Glutamatergic neuron (in vitro differentiated cells): ENCODE data around the gene CTDSP1. TPM values are rescaled to one million over a fixed set of nuclear protein-coding genes. Genes with fewer than 3 reads are reported as not detected.

Experiments used
- DNase-seq: peaks from one replicate; pipeline ENCODE4 v3.0.0; 2022
- H3K27ac Mint-ChIP-seq: one replicate; pipeline ENCODE4 v1.8.0; 2020; ENCODE audit warnings: mild to moderate bottlenecking, mixed read lengths, inconsistent platforms; ENCODE audit not compliant: unreplicated experiment
- H3K27me3 Mint-ChIP-seq: one replicate; pipeline ENCODE4 v1.8.0; 2020; ENCODE audit warnings: mild to moderate bottlenecking, moderate library complexity, mixed read lengths, inconsistent platforms; ENCODE audit not compliant: unreplicated experiment
- H3K36me3 Mint-ChIP-seq: one replicate; pipeline ENCODE4 v1.8.0; 2020; ENCODE audit warnings: mild to moderate bottlenecking, mixed read lengths, inconsistent platforms; ENCODE audit not compliant: unreplicated experiment
- H3K4me1 Mint-ChIP-seq: one replicate; pipeline ENCODE4 v1.8.0; 2020; ENCODE audit warnings: mild to moderate bottlenecking, low read depth, mixed read lengths, inconsistent platforms; ENCODE audit not compliant: unreplicated experiment
- H3K4me3 Mint-ChIP-seq: one replicate; pipeline ENCODE4 v1.8.0; 2020; ENCODE audit warnings: mild to moderate bottlenecking, mixed read lengths, inconsistent platforms; ENCODE audit not compliant: unreplicated experiment
- H3K9me3 Mint-ChIP-seq: one replicate; pipeline ENCODE4 v1.8.0; 2020; ENCODE audit warnings: mild to moderate bottlenecking, moderate library complexity, mixed read lengths, inconsistent platforms; ENCODE audit not compliant: unreplicated experiment
- total RNA-seq: library from RNA; stranded (reverse); fragmentation: NEBNext Ultra II Directional; extraction: Animal tissue kit (Norgen Biotek cat#: 25700); gene quantifications from one replicate; pipeline ENCODE4 v1.2.1, GENCODE V29; 2021; ENCODE audit not compliant: unreplicated experiment
- TF ChIP-seq, protein P1 (sequence below): fragments of 200-600 bp; sonication (generic); IDR thresholded peaks from one replicate; pipeline ENCODE4 v1.5.0; 2021; ENCODE audit not compliant: partially characterized antibody, unreplicated experiment

The CTDSP1 gene
- total RNA-seq, 1 donor from 2014 or later = 9.7 TPM

GRCh38 chr2:218370410-218371063 lies 29.1 kb upstream of the CTDSP1 start:
- TF ChIP-seq, protein P1, sequence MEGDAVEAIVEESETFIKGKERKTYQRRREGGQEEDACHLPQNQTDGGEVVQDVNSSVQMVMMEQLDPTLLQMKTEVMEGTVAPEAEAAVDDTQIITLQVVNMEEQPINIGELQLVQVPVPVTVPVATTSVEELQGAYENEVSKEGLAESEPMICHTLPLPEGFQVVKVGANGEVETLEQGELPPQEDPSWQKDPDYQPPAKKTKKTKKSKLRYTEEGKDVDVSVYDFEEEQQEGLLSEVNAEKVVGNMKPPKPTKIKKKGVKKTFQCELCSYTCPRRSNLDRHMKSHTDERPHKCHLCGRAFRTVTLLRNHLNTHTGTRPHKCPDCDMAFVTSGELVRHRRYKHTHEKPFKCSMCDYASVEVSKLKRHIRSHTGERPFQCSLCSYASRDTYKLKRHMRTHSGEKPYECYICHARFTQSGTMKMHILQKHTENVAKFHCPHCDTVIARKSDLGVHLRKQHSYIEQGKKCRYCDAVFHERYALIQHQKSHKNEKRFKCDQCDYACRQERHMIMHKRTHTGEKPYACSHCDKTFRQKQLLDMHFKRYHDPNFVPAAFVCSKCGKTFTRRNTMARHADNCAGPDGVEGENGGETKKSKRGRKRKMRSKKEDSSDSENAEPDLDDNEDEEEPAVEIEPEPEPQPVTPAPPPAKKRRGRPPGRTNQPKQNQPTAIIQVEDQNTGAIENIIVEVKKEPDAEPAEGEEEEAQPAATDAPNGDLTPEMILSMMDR = no peak
- Mint-ChIP-seq H3K27me3 (no peaks in the 10 kb centered on the region), H3K27ac (no peak overlapping the region), H3K9me3 (no peaks in the 10 kb centered on the region), H3K4me3 (no peak overlapping the region), H3K36me3 (no peaks in the 10 kb centered on the region), H3K4me1 (peaks cover 3% of the 10 kb centered on the region)
- DNase-seq = no peak

- H3K4me1 Mint-ChIP-seq = peaks cover 3% of the 10 kb centered on the region
- no peaks in the 10 kb centered on the region for H3K9me3 Mint-ChIP-seq
- H3K36me3 Mint-ChIP-seq = no peaks in the 10 kb centered on the region
- TF ChIP-seq, protein P1 = no peak
- no peak overlapping the region for H3K4me3 Mint-ChIP-seq
- H3K27ac Mint-ChIP-seq = no peak overlapping the region
- no peak for DNase-seq
- H3K27me3 Mint-ChIP-seq = no peaks in the 10 kb centered on the region
These were observed 27.7 kb upstream of the CTDSP1 start for GRCh38 chr2:218371983-218372350.

GRCh38 chr2:218374795-218375194 lies 24.9 kb upstream of the CTDSP1 start:
- Mint-ChIP-seq H3K36me3 (no peaks in the 10 kb centered on the region), H3K4me1 (peaks cover 3% of the 10 kb centered on the region)
- DNase-seq = no peak

GRCh38 chr2:218375212-218375611 lies 24.5 kb upstream of the CTDSP1 start:
- Mint-ChIP-seq H3K9me3 (no peaks in the 10 kb centered on the region), H3K27ac (no peak overlapping the region), H3K4me1 (peaks cover 3% of the 10 kb centered on the region), H3K36me3 (no peaks in the 10 kb centered on the region), H3K27me3 (no peaks in the 10 kb centered on the region), H3K4me3 (no peak overlapping the region)
- TF ChIP-seq, protein P1 = no peak
- no peak for DNase-seq

More at GRCh38 chr2:218374795-218375194, 24.9 kb upstream of the CTDSP1 start:
- TF ChIP-seq, protein P1 = no peak
- Mint-ChIP-seq H3K27me3 (no peaks in the 10 kb centered on the region), H3K4me3 (no peak overlapping the region), H3K27ac (no peak overlapping the region), H3K9me3 (no peaks in the 10 kb centered on the region)

DNA sequence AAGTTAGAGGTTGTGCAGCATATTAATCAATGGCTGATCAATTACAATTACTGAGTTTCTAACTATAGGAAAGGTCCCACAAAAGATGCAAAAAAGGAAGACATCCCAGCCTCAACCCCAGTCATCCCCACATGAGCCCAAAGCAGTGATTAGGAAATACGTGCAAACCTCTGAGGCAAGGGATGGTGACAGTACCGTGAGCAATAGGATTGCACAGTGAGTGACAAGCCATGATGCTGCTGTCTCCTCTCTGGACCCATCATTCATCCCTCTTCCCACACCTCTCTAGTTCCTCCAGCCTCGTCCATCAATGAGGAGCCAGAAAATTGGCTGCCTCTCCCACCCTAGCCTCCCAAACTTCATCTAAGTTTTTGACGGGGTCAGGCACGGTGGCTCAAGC lies 21.6 kb upstream of the CTDSP1 start:
- Mint-ChIP-seq H3K27me3 (no peaks in the 10 kb centered on the region), H3K4me3 (no peak overlapping the region), H3K9me3 (no peaks in the 10 kb centered on the region), H3K4me1 (no peaks in the 10 kb centered on the region), H3K36me3 (no peaks in the 10 kb centered on the region), H3K27ac (no peak overlapping the region)
- DNase-seq = no peak
- TF ChIP-seq, protein P1 = no peak
